ENCODE data around the gene TENT5C. TPM values are rescaled to one million over a fixed set of nuclear protein-coding genes. Genes with fewer than 3 reads are reported as not detected.

Gene TENT5C
- total RNA-seq, 6 experiments from 2014 or later: 0.47 to 0.91 (median 0.75) TPM

- H3K9me3 Mint-ChIP-seq: no peaks in the 10 kb centered on the region
- peaks cover 19% of the 10 kb centered on the region for H3K4me1 Mint-ChIP-seq (ENCODE audit: low read depth)
- no peak overlapping the region for H3K27ac Mint-ChIP-seq
- DNase-seq: no peak
- H3K27me3 Mint-ChIP-seq (ENCODE audit: insufficient read depth): peaks cover 1% of the 10 kb centered on the region
- TF ChIP-seq CTCF (IDR thresholded peaks at IDR 0.05): no peak
- no peak overlapping the region for H3K4me3 Mint-ChIP-seq
- H3K36me3 Mint-ChIP-seq (ENCODE audit: low read depth): no peaks in the 10 kb centered on the region
These were observed 1.6 kb downstream of the TENT5C start for GRCh38 chr1:117607471-117607870.

- peaks cover 1% of the 10 kb centered on the region for H3K27me3 Mint-ChIP-seq (ENCODE audit: insufficient read depth)
- no peak overlapping the region for H3K4me3 Mint-ChIP-seq
- H3K36me3 Mint-ChIP-seq (ENCODE audit: low read depth): no peaks in the 10 kb centered on the region
These were observed 2.3 kb downstream of the TENT5C start for GRCh38 chr1:117608115-117608615.

GRCh38 chr1:117608758-117609157 is 2.9 kb downstream of the TENT5C start:
- Mint-ChIP-seq H3K27ac (no peak overlapping the region), H3K4me3 (no peak overlapping the region), H3K9me3 (no peaks in the 10 kb centered on the region), H3K36me3 (ENCODE audit: low read depth) (no peaks in the 10 kb centered on the region), H3K27me3 (ENCODE audit: insufficient read depth) (peaks cover 1% of the 10 kb centered on the region), H3K4me1 (ENCODE audit: low read depth) (peaks cover 32% of the 10 kb centered on the region)
- TF ChIP-seq CTCF (IDR thresholded peaks at IDR 0.05): no peak
- DNase-seq: no peak

More at GRCh38 chr1:117608115-117608615, 2.3 kb downstream of the TENT5C start:
- Mint-ChIP-seq H3K9me3 (no peaks in the 10 kb centered on the region), H3K27ac (no peak overlapping the region), H3K4me1 (ENCODE audit: low read depth) (peaks cover 26% of the 10 kb centered on the region)
- DNase-seq: no peak
- no peak for TF ChIP-seq CTCF (IDR thresholded peaks at IDR 0.05)

- Mint-ChIP-seq H3K27ac (no peak overlapping the region), H3K4me1 (ENCODE audit: low read depth) (peaks cover 37% of the 10 kb centered on the region), H3K9me3 (no peaks in the 10 kb centered on the region), H3K4me3 (no peak overlapping the region), H3K36me3 (ENCODE audit: low read depth) (no peaks in the 10 kb centered on the region), H3K27me3 (ENCODE audit: insufficient read depth) (peaks cover 1% of the 10 kb centered on the region)
- TF ChIP-seq CTCF (IDR thresholded peaks at IDR 0.05): no peak
- DNase-seq: no peak
These were observed 3.6 kb downstream of the TENT5C start for GRCh38 chr1:117609471-117609911.

- Mint-ChIP-seq H3K27ac (no peak overlapping the region), H3K9me3 (no peaks in the 10 kb centered on the region), H3K27me3 (ENCODE audit: insufficient read depth) (peaks cover 2% of the 10 kb centered on the region), H3K4me3 (no peak overlapping the region), H3K36me3 (ENCODE audit: low read depth) (no peaks in the 10 kb centered on the region), H3K4me1 (ENCODE audit: low read depth) (peaks cover 37% of the 10 kb centered on the region)
- no peak for TF ChIP-seq CTCF (IDR thresholded peaks at IDR 0.05)
- DNase-seq: no peak
These were observed 4.2 kb downstream of the TENT5C start for GRCh38 chr1:117610036-117610435.
